Globus pallidus (tissue), 1 donor: ENCODE results near the gene TTBK2.
"Not testable (repeated sequence)": the region's sequence is repeated elsewhere in the genome, so short reads cannot be mapped to it uniquely, and the experiment has no call there.

Source experiments
- DNase-seq: peaks from one replicate; pipeline ENCODE4 v3.0.0-alpha.2; 2015; ENCODE audit warnings: low spot score

TTBK2 gene

GRCh38 chr15:42920519-42921341, at the start of gene TTBK2:
Gene TTBK2 (minus strand): TSS chr15:42920778. CDS start chr15:42878617, 42,161 bp downstream.
- DNase-seq, result peak; percentile 99

- DNase-seq, result no peak
Observed at GRCh38 chr15:42964476-42964875, 43.9 kb upstream of the TTBK2 start.

GRCh38 chr15:42955518-42955917, 34.9 kb upstream of the TTBK2 start:
- no peak for DNase-seq

- DNase-seq, result no peak
Observed at GRCh38 chr15:42954291-42954690, 33.7 kb upstream of the TTBK2 start.

- not testable (repeated sequence) for DNase-seq
Observed at GRCh38 chr15:42948898-42949297, 28.3 kb upstream of the TTBK2 start.

GRCh38 chr15:42940527-42940926, 19.9 kb upstream of the TTBK2 start:
- no peak for DNase-seq

- DNase-seq, result no peak
Observed at GRCh38 chr15:42939841-42940240, 19.3 kb upstream of the TTBK2 start.

- no peak for DNase-seq
Observed at GRCh38 chr15:42937143-42937542, 16.6 kb upstream of the TTBK2 start.

- no peak for DNase-seq
Observed at GRCh38 chr15:42933886-42934667, 13.5 kb upstream of the TTBK2 start.

- DNase-seq, result no peak
Observed at GRCh38 chr15:42932833-42933515, 12.4 kb upstream of the TTBK2 start.

- no peak for DNase-seq
Observed at GRCh38 chr15:42931702-42932486, 11.3 kb upstream of the TTBK2 start.

- DNase-seq, result no peak
Observed at GRCh38 chr15:42929306-42929848, 8.8 kb upstream of the TTBK2 start.

- DNase-seq, result peak; percentile 61
Observed at GRCh38 chr15:42921342-42921731, 759 bp upstream of the TTBK2 start.

- DNase-seq, result peak; percentile 44
Observed at GRCh38 chr15:42919799-42920518, 619 bp downstream of the TTBK2 start.

GRCh38 chr15:42919308-42919707, 1.3 kb downstream of the TTBK2 start:
- peak; percentile 5 for DNase-seq

- no peak for DNase-seq
Observed at GRCh38 chr15:42918047-42918446, 2.5 kb downstream of the TTBK2 start.

- DNase-seq, result no peak
Observed at GRCh38 chr15:42915654-42916315, 4.8 kb downstream of the TTBK2 start.

- DNase-seq, result peak; percentile 2
Observed at GRCh38 chr15:42914728-42915497, 5.7 kb downstream of the TTBK2 start.

GRCh38 chr15:42911058-42911592, 9.5 kb downstream of the TTBK2 start:
- DNase-seq, result no peak
